ENCODE results near the gene CACNA2D1.
"Not testable (repeated sequence)": the region's sequence is repeated elsewhere in the genome, so short reads cannot be mapped to it uniquely, and the experiment has no call there.

CACNA2D1 gene

GRCh38 chr7:82166260-82167015 is 277.1 kb downstream of the CACNA2D1 start:
- DNase-seq (ENCODE audit: low spot score): no peak

GRCh38 chr7:82164813-82165212 is 278.8 kb downstream of the CACNA2D1 start:
- peak; percentile 74 for DNase-seq (ENCODE audit: low spot score)

- no peak for DNase-seq (ENCODE audit: low spot score)
Observed at GRCh38 chr7:82164410-82164809, 279.2 kb downstream of the CACNA2D1 start.

GRCh38 chr7:82163586-82163985 is 280.0 kb downstream of the CACNA2D1 start:
- DNase-seq (ENCODE audit: low spot score): no peak

- no peak for DNase-seq (ENCODE audit: low spot score)
Observed at GRCh38 chr7:82162289-82162688, 281.3 kb downstream of the CACNA2D1 start.

GRCh38 chr7:82158327-82158726 is 285.2 kb downstream of the CACNA2D1 start:
- DNase-seq (ENCODE audit: low spot score): no peak

- no peak for DNase-seq (ENCODE audit: low spot score)
Observed at GRCh38 chr7:82156893-82157292, 286.7 kb downstream of the CACNA2D1 start.

GRCh38 chr7:82156168-82156567 is 287.4 kb downstream of the CACNA2D1 start:
- no peak for DNase-seq (ENCODE audit: low spot score)

GRCh38 chr7:82154728-82155127 is 288.8 kb downstream of the CACNA2D1 start:
- DNase-seq (ENCODE audit: low spot score): no peak

- DNase-seq (ENCODE audit: low spot score): no peak
Observed at GRCh38 chr7:82153776-82154175, 289.8 kb downstream of the CACNA2D1 start.

- no peak for DNase-seq (ENCODE audit: low spot score)
Observed at GRCh38 chr7:82152858-82153257, 290.7 kb downstream of the CACNA2D1 start.

- no peak for DNase-seq (ENCODE audit: low spot score)
Observed at GRCh38 chr7:82146491-82146890, 297.1 kb downstream of the CACNA2D1 start.

GRCh38 chr7:82142263-82142864 is 301.2 kb downstream of the CACNA2D1 start:
- no peak for DNase-seq (ENCODE audit: low spot score)

- no peak for DNase-seq (ENCODE audit: low spot score)
Observed at GRCh38 chr7:82141427-82141826, 302.1 kb downstream of the CACNA2D1 start.

- not testable (repeated sequence) for DNase-seq (ENCODE audit: low spot score)
Observed at GRCh38 chr7:82140608-82141007, 303.0 kb downstream of the CACNA2D1 start.

GRCh38 chr7:82131215-82131614 is 312.4 kb downstream of the CACNA2D1 start:
- peak; percentile 46 for DNase-seq (ENCODE audit: low spot score)

GRCh38 chr7:82129091-82129490 is 314.5 kb downstream of the CACNA2D1 start:
- no peak for DNase-seq (ENCODE audit: low spot score)

- DNase-seq (ENCODE audit: low spot score): no peak
Observed at GRCh38 chr7:82128546-82128945, 315.0 kb downstream of the CACNA2D1 start.

GRCh38 chr7:82126576-82126975 is 317.0 kb downstream of the CACNA2D1 start:
- DNase-seq (ENCODE audit: low spot score): no peak

GRCh38 chr7:82124445-82124844 is 319.1 kb downstream of the CACNA2D1 start:
- DNase-seq (ENCODE audit: low spot score): no peak

- DNase-seq (ENCODE audit: low spot score): no peak
Observed at GRCh38 chr7:82122275-82122674, 321.3 kb downstream of the CACNA2D1 start.

- no peak for DNase-seq (ENCODE audit: low spot score)
Observed at GRCh38 chr7:82114237-82114636, 329.3 kb downstream of the CACNA2D1 start.

- DNase-seq (ENCODE audit: low spot score): no peak
Observed at GRCh38 chr7:82110146-82110840, 333.3 kb downstream of the CACNA2D1 start.
